T-helper 2 cell treated with Interferon-gamma antibody and Interleukin-4, amounts not matched to agents 5 μg/mL and 100 μg/mL, for 36 hours (primary cell): ENCODE measurements around the gene PCNT.
"Not testable (repeated sequence)": the region's sequence is repeated elsewhere in the genome, so short reads cannot be mapped to it uniquely, and the experiment has no call there.

Experiments
- DNase-seq: peaks from one replicate; pipeline ENCODE4 v3.0.0; 2021; ENCODE audit warnings: low spot score
- H3K27ac Mint-ChIP-seq: one replicate; pipeline ENCODE4 v1.8.0; 2021; ENCODE audit warnings: mild to moderate bottlenecking, mixed read lengths
- H3K27me3 Mint-ChIP-seq: one replicate; pipeline ENCODE4 v1.8.0; 2021; ENCODE audit warnings: low read depth, mixed read lengths
- H3K36me3 Mint-ChIP-seq: one replicate; pipeline ENCODE4 v1.8.0; 2021; ENCODE audit warnings: low read depth, mixed read lengths
- H3K4me1 Mint-ChIP-seq: one replicate; pipeline ENCODE4 v1.8.0; 2021; ENCODE audit warnings: low read depth, mixed read lengths
- H3K4me3 Mint-ChIP-seq: one replicate; pipeline ENCODE4 v1.8.0; 2022; ENCODE audit warnings: mild to moderate bottlenecking, moderate library complexity, mixed read lengths
- H3K9me3 Mint-ChIP-seq: one replicate; pipeline ENCODE4 v1.8.0; 2021; ENCODE audit warnings: mixed read lengths

PCNT gene

DNA sequence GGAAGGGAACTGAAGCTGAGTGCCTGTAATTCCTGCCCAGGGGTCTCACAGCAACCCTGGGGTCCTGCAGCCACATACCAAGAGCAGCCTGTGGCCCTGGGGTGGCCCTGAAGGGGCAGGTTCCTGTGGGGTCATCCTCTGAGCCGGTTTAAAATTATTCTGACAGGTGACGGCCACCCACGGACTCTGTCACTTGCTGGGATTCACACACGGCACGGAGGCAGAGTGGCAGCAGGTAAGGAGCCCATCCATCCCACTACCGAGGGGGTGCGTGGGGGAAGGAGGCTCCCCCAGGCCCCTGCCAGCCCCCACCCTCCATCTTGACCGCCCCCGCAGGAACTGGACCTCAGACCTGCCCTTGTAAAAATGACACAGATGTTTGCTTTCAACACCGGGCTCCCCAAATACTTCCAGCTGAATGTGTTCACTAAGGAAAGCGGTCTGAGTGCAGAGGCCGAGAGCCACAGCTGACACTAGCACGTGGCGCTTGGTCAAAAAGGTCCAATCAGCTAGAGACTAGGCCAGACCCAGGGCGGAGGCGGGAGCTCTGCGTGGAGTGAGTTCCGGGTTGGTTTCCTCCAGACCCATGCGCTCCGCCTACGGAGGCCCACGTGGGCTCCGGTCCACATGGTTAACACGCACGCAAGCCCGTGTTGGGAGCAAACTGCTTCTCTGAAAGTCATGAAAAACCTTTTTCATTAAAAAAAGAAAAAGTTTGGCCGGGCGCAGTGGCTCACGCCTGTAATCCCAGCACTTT, 27.8 kb upstream of the PCNT start:
- Mint-ChIP-seq H3K27me3 (no peaks in the 10 kb centered on the region), H3K27ac (peak overlapping the region; percentile 80), H3K4me1 (peaks cover 12% of the 10 kb centered on the region), H3K36me3 (peaks cover 33% of the 10 kb centered on the region), H3K9me3 (peaks cover 7% of the 10 kb centered on the region), H3K4me3 (peak overlapping the region; percentile 45)
- DNase-seq = peak; percentile 75

- Mint-ChIP-seq H3K27me3 (no peaks in the 10 kb centered on the region), H3K9me3 (no peaks in the 10 kb centered on the region), H3K27ac (no peak overlapping the region), H3K36me3 (peaks cover 23% of the 10 kb centered on the region), H3K4me3 (peak overlapping the region; percentile 60), H3K4me1 (peaks cover 10% of the 10 kb centered on the region)
- no peak for DNase-seq
Observed at GRCh38 chr21:46297338-46298271, 26.4 kb upstream of the PCNT start.

GRCh38 chr21:46299167-46299566, 24.8 kb upstream of the PCNT start:
- Mint-ChIP-seq H3K4me3 (no peak overlapping the region), H3K27ac (no peak overlapping the region), H3K4me1 (peaks cover 10% of the 10 kb centered on the region), H3K27me3 (no peaks in the 10 kb centered on the region), H3K36me3 (peaks cover 29% of the 10 kb centered on the region), H3K9me3 (no peaks in the 10 kb centered on the region)
- DNase-seq = no peak

DNA sequence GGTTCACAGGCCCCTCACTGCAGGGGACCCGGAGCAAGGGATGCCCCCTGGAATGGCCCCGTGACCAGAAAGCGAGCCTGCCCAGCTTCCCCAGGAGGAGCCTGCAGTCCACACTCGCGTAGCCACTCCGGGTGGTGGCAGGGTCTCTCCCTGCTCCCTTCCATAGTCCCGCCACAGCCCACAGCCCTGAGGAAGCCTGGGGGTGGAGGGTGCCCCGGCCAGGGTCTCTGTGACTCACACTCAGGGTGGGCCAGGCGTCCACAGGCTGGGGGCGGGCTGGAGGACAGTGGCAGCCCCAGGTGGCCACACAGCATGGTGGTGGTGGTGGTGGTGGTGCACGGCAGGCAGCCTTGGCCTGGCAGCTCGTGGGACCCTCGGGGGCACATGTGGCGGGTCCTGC, 22.2 kb upstream of the PCNT start:
- peaks cover 40% of the 10 kb centered on the region for H3K36me3 Mint-ChIP-seq
- DNase-seq = no peak
- no peak overlapping the region for H3K4me3 Mint-ChIP-seq
- H3K27ac Mint-ChIP-seq = no peak overlapping the region
- H3K27me3 Mint-ChIP-seq = no peaks in the 10 kb centered on the region
- H3K9me3 Mint-ChIP-seq = no peaks in the 10 kb centered on the region
- peaks cover 2% of the 10 kb centered on the region for H3K4me1 Mint-ChIP-seq

GRCh38 chr21:46304437-46304836, 19.5 kb upstream of the PCNT start:
- no peak for DNase-seq
- H3K9me3 Mint-ChIP-seq = no peaks in the 10 kb centered on the region
- H3K27me3 Mint-ChIP-seq = no peaks in the 10 kb centered on the region
- H3K4me1 Mint-ChIP-seq = no peaks in the 10 kb centered on the region
- H3K27ac Mint-ChIP-seq = no peak overlapping the region
- H3K4me3 Mint-ChIP-seq = no peak overlapping the region
- peaks cover 46% of the 10 kb centered on the region for H3K36me3 Mint-ChIP-seq

GRCh38 chr21:46304955-46305354, 19.0 kb upstream of the PCNT start:
- Mint-ChIP-seq H3K4me1 (no peaks in the 10 kb centered on the region), H3K27me3 (no peaks in the 10 kb centered on the region), H3K36me3 (peaks cover 41% of the 10 kb centered on the region), H3K27ac (no peak overlapping the region), H3K9me3 (no peaks in the 10 kb centered on the region), H3K4me3 (no peak overlapping the region)
- no peak for DNase-seq

DNA sequence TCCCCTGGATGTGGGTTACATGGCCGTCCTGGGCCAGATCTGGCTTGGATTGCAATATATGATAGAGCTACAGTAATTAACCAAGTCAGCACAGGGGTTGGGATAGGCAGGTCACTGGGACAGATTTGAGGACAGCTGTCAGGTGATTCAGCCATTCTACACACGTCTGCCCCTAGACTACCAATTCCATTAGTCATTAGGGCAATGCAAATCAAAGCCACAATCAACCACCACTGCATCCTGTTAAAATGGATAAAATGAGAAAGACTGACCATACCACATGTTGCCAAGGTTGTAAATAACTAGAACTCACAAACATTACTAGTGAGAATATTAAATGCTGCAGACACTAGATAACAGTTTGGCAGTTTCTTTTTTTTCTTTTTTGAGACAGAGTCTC, 16.3 kb upstream of the PCNT start:
- peaks cover 44% of the 10 kb centered on the region for H3K36me3 Mint-ChIP-seq

GRCh38 chr21:46308431-46308830, 15.5 kb upstream of the PCNT start:
- DNase-seq = no peak
- Mint-ChIP-seq H3K27me3 (no peaks in the 10 kb centered on the region), H3K9me3 (no peaks in the 10 kb centered on the region), H3K4me3 (no peak overlapping the region), H3K36me3 (peaks cover 42% of the 10 kb centered on the region), H3K4me1 (no peaks in the 10 kb centered on the region), H3K27ac (no peak overlapping the region)

More for the DNA sequence above, 16.3 kb upstream of the PCNT start:
- Mint-ChIP-seq H3K27me3 (no peaks in the 10 kb centered on the region), H3K4me3 (no peak overlapping the region), H3K27ac (no peak overlapping the region), H3K4me1 (no peaks in the 10 kb centered on the region), H3K9me3 (no peaks in the 10 kb centered on the region)
- no peak for DNase-seq

DNA sequence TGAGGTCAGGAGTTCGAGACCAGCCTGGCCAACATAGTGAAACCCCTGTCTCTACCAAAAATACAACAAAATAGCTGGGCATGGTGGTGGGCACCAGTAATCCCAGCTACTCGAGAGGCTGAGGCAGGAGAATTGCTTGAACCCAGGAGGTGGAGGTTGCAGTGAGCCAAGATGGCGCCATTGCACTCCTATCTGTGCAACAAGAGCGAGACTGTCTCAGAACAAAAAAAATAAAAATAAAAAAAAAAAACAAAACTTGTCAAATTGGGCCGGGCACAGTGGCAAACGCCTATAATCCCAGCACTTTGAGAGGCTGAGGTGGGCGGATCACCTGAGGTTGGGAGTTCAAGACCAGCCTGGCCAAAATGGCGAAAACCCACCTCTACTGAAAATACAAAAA, 13.7 kb upstream of the PCNT start:
- DNase-seq, H3K9me3 Mint-ChIP-seq, H3K4me1 Mint-ChIP-seq, H3K4me3 Mint-ChIP-seq, H3K27ac Mint-ChIP-seq, H3K27me3 Mint-ChIP-seq: not testable (repeated sequence)
- H3K36me3 Mint-ChIP-seq = peaks cover 35% of the 10 kb centered on the region

GRCh38 chr21:46311568-46311967, 12.4 kb upstream of the PCNT start:
- no peaks in the 10 kb centered on the region for H3K27me3 Mint-ChIP-seq
- H3K4me1 Mint-ChIP-seq = no peaks in the 10 kb centered on the region
- no peak overlapping the region for H3K4me3 Mint-ChIP-seq
- H3K36me3 Mint-ChIP-seq = peaks cover 39% of the 10 kb centered on the region
- no peak overlapping the region for H3K27ac Mint-ChIP-seq
- no peak for DNase-seq
- H3K9me3 Mint-ChIP-seq = no peaks in the 10 kb centered on the region

DNA sequence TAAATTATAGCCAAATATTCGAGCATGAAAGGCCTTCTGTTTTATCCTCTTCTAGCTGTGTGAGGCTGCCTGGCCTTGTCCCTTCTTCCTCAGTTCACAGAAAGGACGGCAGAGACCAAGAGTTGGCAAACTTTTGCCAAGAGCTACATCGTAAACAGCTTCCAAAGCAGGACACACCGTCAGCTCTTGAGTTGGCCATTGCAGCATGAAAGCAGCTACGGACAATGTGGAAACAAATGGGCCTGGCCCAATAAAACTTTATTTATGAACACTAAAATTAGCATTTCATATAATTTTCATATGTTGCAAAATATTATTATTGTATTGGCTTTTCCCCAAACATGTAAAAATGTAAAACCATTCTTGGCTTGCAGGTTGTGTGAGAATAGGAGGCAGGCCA, 11.0 kb upstream of the PCNT start:
- no peaks in the 10 kb centered on the region for H3K27me3 Mint-ChIP-seq
- H3K4me1 Mint-ChIP-seq = no peaks in the 10 kb centered on the region
- H3K27ac Mint-ChIP-seq = no peak overlapping the region
- DNase-seq = no peak
- no peak overlapping the region for H3K4me3 Mint-ChIP-seq
- H3K9me3 Mint-ChIP-seq = no peaks in the 10 kb centered on the region
- H3K36me3 Mint-ChIP-seq = peaks cover 32% of the 10 kb centered on the region

DNA sequence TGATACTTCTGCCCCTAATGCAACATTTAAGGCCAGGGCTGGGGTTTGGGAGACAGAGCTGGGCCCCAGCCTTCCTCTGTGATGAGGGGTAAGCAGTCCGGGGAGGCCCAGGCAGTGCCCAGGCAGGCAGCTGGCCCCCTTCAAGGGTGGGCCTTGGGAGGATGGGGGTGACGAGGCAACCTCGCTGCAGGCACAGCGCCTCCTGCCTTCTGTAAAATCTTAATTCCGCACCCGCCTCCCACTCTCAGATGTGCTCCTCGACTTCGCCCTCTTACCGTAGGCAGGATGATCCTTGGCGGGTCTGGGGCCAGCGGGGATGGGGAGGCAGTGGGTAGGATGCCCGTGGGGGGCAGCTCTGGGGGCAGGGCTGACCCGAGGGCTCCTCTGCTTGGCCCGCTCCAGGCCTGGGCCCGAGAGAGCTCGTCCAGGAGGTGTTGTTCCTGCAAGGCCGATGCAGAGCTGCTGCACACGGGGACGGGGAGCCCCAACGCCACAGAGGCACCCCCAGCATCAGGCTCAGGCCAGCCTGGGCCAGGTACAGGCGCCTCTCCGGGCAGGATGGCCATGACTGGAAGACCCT, 9.4 kb upstream of the PCNT start:
- Mint-ChIP-seq H3K27ac (no peak overlapping the region), H3K27me3 (no peaks in the 10 kb centered on the region), H3K36me3 (peaks cover 26% of the 10 kb centered on the region), H3K4me3 (no peak overlapping the region), H3K9me3 (no peaks in the 10 kb centered on the region), H3K4me1 (peaks cover 5% of the 10 kb centered on the region)
- DNase-seq = no peak

- H3K4me1 Mint-ChIP-seq = peaks cover 19% of the 10 kb centered on the region
- H3K36me3 Mint-ChIP-seq = peaks cover 32% of the 10 kb centered on the region
- H3K4me3 Mint-ChIP-seq = no peak overlapping the region
- DNase-seq = no peak
- no peaks in the 10 kb centered on the region for H3K27me3 Mint-ChIP-seq
- H3K27ac Mint-ChIP-seq = no peak overlapping the region
- no peaks in the 10 kb centered on the region for H3K9me3 Mint-ChIP-seq
Observed at GRCh38 chr21:46316708-46317324, 7.1 kb upstream of the PCNT start.
